Measurements from ENCODE around the gene RNF135. TPM values are rescaled to one million over a fixed set of nuclear protein-coding genes. Genes with fewer than 3 reads are reported as not detected.
"Not testable (repeated sequence)": the region's sequence is repeated elsewhere in the genome, so short reads cannot be mapped to it uniquely, and the experiment has no call there.

Gene RNF135
- total RNA-seq, 2 experiments from 2014 or later, result 7.8 to 8.7 TPM

GRCh38 chr17:31046856-31047425 lies 76.1 kb downstream of the RNF135 start:
- CTCF ChIA-PET, POLR2A ChIA-PET: not testable (repeated sequence)

- POLR2A ChIA-PET, result no interaction called here
- CTCF ChIA-PET, result no interaction called here
Observed at GRCh38 chr17:31048142-31048541, 77.3 kb downstream of the RNF135 start.

- ChIA-PET CTCF (no interaction called here), POLR2A (no interaction called here)
Observed at GRCh38 chr17:31048780-31049179, 77.9 kb downstream of the RNF135 start.

Other genes with a start within 250 kb of the RNF135 start
- 10 to 100 TPM; 38.4 to 40.1 TPM for gene CRLF3, start 146.3 kb upstream of the RNF135 start, total RNA-seq
- gene ATAD5, start 139.1 kb upstream of the RNF135 start, total RNA-seq, result 10 to 100 TPM; 32.1 to 32.2 TPM
- gene TEFM, start 64.8 kb upstream of the RNF135 start, total RNA-seq, result 10 to 100 TPM; 15.5 to 19.2 TPM
- gene ADAP2, start 49.1 kb upstream of the RNF135 start, total RNA-seq, result under 1 TPM; 0.63 to 0.65 TPM
- gene NF1, start 123.9 kb downstream of the RNF135 start, total RNA-seq, result 10 to 100 TPM; 20.4 to 24.0 TPM